Neural crest cell (in vitro differentiated cells): ENCODE results near the gene CPNE7. TPM values are rescaled to one million over a fixed set of nuclear protein-coding genes. Genes with fewer than 3 reads are reported as not detected.

Experiments
- DNase-seq: peaks from one replicate; pipeline ENCODE4 v3.0.0; 2021; ENCODE audit warnings: low read depth, mixed read lengths, low spot score
- H3K27ac Mint-ChIP-seq: one replicate; pipeline ENCODE4 v1.8.0; 2021; ENCODE audit warnings: mild to moderate bottlenecking, mixed read lengths; ENCODE audit not compliant: unreplicated experiment
- H3K27me3 Mint-ChIP-seq: 2 replicates; pipeline ENCODE4 v1.8.0; 2021; ENCODE audit warnings: low read depth, mild to moderate bottlenecking, mixed read lengths
- H3K36me3 Mint-ChIP-seq: 2 replicates; pipeline ENCODE4 v1.8.0; 2021; ENCODE audit warnings: low read depth, mild to moderate bottlenecking, mixed read lengths
- H3K4me1 Mint-ChIP-seq: 2 replicates; pipeline ENCODE4 v1.8.0; 2021; ENCODE audit warnings: mixed read lengths
- H3K4me3 Mint-ChIP-seq: one replicate; pipeline ENCODE4 v1.8.0; 2021; ENCODE audit warnings: mild to moderate bottlenecking, mixed read lengths
- H3K9me3 Mint-ChIP-seq: 2 replicates; pipeline ENCODE4 v1.8.0; 2021; ENCODE audit warnings: mixed read lengths
- total RNA-seq: library from RNA; stranded (reverse); gene quantifications from 2 replicates; pipeline ENCODE4 v1.2.1, GENCODE V29; 2021
- TF ChIP-seq, protein P1 (sequence below): fragments of 200-600 bp; sonication (generic); conservative IDR thresholded peaks from 2 replicates; pipeline ENCODE4 v1.5.0; 2021; ENCODE audit warnings: antibody characterized with exemption, mild to moderate bottlenecking

The CPNE7 gene
- total RNA-seq, 1 donor from 2014 or later, result 2.7 TPM

DNA sequence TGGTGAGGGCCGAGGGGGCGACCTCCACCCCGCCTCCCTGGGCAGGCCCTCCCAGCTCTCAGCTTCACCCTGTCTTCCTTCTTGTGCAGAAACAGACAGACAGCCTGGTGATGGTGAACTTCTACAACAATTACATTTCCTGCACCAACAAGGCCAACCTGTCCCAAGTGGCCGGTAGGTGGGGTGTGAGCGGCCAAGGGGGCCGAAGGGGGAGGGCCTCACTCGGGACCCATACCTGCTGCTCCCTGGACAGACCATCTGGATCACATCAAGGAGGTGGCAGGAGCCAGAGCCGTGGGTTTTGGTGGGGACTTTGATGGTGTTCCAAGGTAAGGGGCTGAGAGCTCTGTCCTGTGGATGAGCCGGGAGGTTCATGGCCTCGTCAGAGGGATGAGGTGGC lies 61.8 kb downstream of the CPNE7 start:
- Mint-ChIP-seq H3K9me3 (no peaks in the 10 kb centered on the region), H3K4me3 (no peak overlapping the region), H3K36me3 (no peaks in the 10 kb centered on the region), H3K27ac (no peak overlapping the region), H3K27me3 (peaks cover 26% of the 10 kb centered on the region), H3K4me1 (peaks cover 9% of the 10 kb centered on the region)
- DNase-seq, result no peak
- TF ChIP-seq, protein P1, sequence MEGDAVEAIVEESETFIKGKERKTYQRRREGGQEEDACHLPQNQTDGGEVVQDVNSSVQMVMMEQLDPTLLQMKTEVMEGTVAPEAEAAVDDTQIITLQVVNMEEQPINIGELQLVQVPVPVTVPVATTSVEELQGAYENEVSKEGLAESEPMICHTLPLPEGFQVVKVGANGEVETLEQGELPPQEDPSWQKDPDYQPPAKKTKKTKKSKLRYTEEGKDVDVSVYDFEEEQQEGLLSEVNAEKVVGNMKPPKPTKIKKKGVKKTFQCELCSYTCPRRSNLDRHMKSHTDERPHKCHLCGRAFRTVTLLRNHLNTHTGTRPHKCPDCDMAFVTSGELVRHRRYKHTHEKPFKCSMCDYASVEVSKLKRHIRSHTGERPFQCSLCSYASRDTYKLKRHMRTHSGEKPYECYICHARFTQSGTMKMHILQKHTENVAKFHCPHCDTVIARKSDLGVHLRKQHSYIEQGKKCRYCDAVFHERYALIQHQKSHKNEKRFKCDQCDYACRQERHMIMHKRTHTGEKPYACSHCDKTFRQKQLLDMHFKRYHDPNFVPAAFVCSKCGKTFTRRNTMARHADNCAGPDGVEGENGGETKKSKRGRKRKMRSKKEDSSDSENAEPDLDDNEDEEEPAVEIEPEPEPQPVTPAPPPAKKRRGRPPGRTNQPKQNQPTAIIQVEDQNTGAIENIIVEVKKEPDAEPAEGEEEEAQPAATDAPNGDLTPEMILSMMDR, result no peak

DNA sequence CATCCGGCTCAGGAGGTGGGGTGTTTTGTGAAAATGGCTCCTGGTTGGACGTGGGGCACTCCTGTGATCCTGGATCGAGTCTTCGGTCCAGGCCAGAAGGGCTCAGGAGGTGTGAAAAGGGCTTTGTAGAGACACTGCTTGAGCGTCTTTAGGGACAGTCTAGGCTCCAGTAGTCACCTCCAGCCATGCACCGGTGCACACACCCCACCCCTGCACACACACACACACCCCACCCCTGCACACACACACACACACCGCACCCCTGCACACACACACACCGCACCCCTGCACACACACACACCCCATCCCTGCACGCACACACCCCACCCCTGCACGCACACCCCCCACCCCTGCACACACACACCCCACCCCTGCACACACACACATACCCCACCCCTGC lies 62.9 kb downstream of the CPNE7 start:
- H3K36me3 Mint-ChIP-seq, result no peaks in the 10 kb centered on the region
- no peak overlapping the region for H3K4me3 Mint-ChIP-seq
- H3K27me3 Mint-ChIP-seq, result peaks cover 19% of the 10 kb centered on the region
- DNase-seq, result no peak
- no peaks in the 10 kb centered on the region for H3K9me3 Mint-ChIP-seq
- TF ChIP-seq, protein P1, result no peak
- H3K27ac Mint-ChIP-seq, result no peak overlapping the region
- peaks cover 9% of the 10 kb centered on the region for H3K4me1 Mint-ChIP-seq

DNA sequence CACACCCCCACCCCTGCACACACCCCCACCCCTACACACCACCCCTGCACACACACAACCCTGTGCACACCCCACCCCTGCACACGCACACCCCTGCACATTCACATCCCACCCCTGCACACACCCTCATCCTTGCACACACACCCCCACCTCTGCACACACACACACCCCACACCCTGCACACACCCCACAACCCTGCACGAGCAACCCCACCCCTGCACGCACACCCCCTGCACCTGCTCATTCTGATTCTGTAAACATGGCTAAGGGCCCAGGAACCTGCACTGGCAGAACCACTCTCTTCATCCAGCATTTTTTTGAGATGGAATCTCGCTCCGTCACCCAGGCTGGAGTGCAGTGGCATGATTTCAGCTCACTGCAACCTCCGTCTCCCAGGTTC lies 63.8 kb downstream of the CPNE7 start:
- H3K9me3 Mint-ChIP-seq, result no peaks in the 10 kb centered on the region
- H3K4me1 Mint-ChIP-seq, result peaks cover 9% of the 10 kb centered on the region
- no peak overlapping the region for H3K4me3 Mint-ChIP-seq
- peaks cover 10% of the 10 kb centered on the region for H3K27me3 Mint-ChIP-seq
- no peaks in the 10 kb centered on the region for H3K36me3 Mint-ChIP-seq
- TF ChIP-seq, protein P1, result no peak
- H3K27ac Mint-ChIP-seq, result no peak overlapping the region
- DNase-seq, result no peak

DNA sequence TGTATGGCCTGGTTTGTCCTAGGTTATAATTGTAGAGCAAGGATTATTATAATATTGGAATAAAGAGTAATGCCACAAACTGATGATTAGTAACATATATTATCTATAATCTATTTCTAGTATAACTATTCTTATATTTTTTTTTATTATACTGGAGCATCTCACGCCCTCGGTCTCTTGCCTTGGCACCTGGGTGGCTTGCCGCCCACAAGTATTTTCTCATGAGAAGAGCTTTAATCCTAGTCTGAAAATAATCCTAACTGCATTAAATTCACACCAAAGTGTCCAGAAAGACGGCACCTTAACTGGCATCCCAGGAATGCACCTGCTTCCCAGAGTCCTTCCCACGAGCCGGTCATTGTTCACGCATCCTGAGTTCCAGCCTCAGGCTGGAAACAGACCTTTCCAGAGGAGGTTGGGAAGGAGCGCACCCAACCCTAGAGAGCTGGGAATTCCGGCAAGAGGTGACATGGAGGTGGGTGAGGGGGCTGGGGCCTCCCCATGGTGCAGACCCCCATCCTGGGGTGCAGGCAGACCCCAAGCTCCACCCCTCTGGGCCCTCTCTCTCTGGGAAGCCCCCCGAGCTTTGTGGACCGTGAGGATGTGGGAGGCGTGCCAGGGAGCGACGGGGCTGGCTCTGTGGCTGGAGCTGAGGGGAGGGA lies 66.0 kb downstream of the CPNE7 start:
- TF ChIP-seq, protein P1, result no peak
- Mint-ChIP-seq H3K27me3 (no peaks in the 10 kb centered on the region), H3K27ac (no peak overlapping the region), H3K4me3 (peak overlapping the region; percentile 69), H3K36me3 (no peaks in the 10 kb centered on the region), H3K9me3 (no peaks in the 10 kb centered on the region), H3K4me1 (peaks cover 9% of the 10 kb centered on the region)
- DNase-seq, result no peak

DNA sequence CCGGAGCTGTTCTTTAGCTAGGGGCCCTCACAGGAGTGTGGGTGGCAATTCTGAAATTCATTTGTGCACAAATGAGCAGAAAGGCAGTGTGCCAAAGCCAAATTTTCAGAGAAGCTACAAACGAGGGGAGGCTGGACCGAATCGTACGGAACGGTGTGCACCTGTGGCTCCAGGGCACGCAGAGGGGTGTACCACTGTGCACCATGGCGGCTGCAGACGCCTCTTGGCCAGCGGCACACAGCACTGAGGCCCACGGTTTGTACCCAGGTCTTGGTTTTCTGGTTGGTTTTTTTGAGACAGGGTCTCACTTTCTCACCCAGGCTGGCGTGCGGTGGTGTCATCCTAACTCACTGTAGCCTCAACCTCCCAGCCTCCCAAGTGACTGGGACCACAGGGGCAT lies 67.0 kb downstream of the CPNE7 start:
- Mint-ChIP-seq H3K27ac (no peak overlapping the region), H3K4me1 (peaks cover 9% of the 10 kb centered on the region), H3K4me3 (no peak overlapping the region), H3K36me3 (no peaks in the 10 kb centered on the region), H3K9me3 (no peaks in the 10 kb centered on the region), H3K27me3 (no peaks in the 10 kb centered on the region)
- no peak for DNase-seq
- TF ChIP-seq, protein P1, result no peak
